Measurements from ENCODE around the gene LEAP2. TPM values are rescaled to one million over a fixed set of nuclear protein-coding genes. Genes with fewer than 3 reads are reported as not detected.

The LEAP2 gene
- total and polyA plus RNA-seq, 10 donors, result 1.9 to 6.1 (median 2.6) TPM

GRCh38 chr5:132886064-132886823, 12.8 kb downstream of the LEAP2 start:
- H3K4me3 ChIP-seq, result no peak overlapping the region
- DNase-seq, result no peak
- H3K4me1 ChIP-seq, result peaks cover 0 to 9% (median 2%) of the 10 kb centered on the region in 6 donors
- peaks cover 10 to 99% (median 83%) of the 10 kb centered on the region in 6 donors for H3K36me3 ChIP-seq
- WGBS, 5 donors, result 91 to 94% (median 92%) methylated on average over 11 of the region's 11 CpGs
- no peaks in the 10 kb centered on the region for H3K9me3 ChIP-seq
- H3K27ac ChIP-seq, result no peak overlapping the region
- no peaks in the 10 kb centered on the region for H3K27me3 ChIP-seq (replicated peaks in 1 of 7)
- TF ChIP-seq POLR2A (IDR thresholded peaks at IDR 0.05) (no peak), CTCF (IDR thresholded peaks at IDR 0.05 in 8 of 11, conservative IDR thresholded peaks at IDR 0.05 in 3 of 11) (no peak), POLR2AphosphoS5 (IDR thresholded peaks at IDR 0.05) (no peak)
- intact Hi-C loops (cut with DNase I; ENCODE audit: low total_unique reads), result no loop called here

GRCh38 chr5:132887283-132887682, 13.8 kb downstream of the LEAP2 start:
- H3K4me3 ChIP-seq, result no peak overlapping the region
- no peak for DNase-seq
- H3K27ac ChIP-seq, result no peak overlapping the region
- no peaks in the 10 kb centered on the region for H3K9me3 ChIP-seq
- WGBS, 5 donors, result 53 to 68% (median 62%) methylated on average over 1 of the region's 1 CpG
- intact Hi-C loops (cut with DNase I; ENCODE audit: low total_unique reads), result no loop called here
- no peak for TF ChIP-seq POLR2AphosphoS5 (IDR thresholded peaks at IDR 0.05)
- TF ChIP-seq CTCF (IDR thresholded peaks at IDR 0.05 in 8 of 11, conservative IDR thresholded peaks at IDR 0.05 in 3 of 11), result no peak
- no peak for TF ChIP-seq POLR2A (IDR thresholded peaks at IDR 0.05)
- H3K27me3 ChIP-seq (replicated peaks in 1 of 7), result no peaks in the 10 kb centered on the region
- H3K4me1 ChIP-seq, result peaks cover 0 to 9% (median 2%) of the 10 kb centered on the region in 6 donors
- H3K36me3 ChIP-seq, result peaks cover 12 to 99% (median 83%) of the 10 kb centered on the region in 6 donors

GRCh38 chr5:132889501-132889900, 16.0 kb downstream of the LEAP2 start:
- Histone ChIP-seq H3K4me1 (no peaks in the 10 kb centered on the region), H3K36me3 (peaks cover 13 to 100% (median 91%) of the 10 kb centered on the region in 6 donors), H3K27ac (no peak overlapping the region), H3K4me3 (no peak overlapping the region), H3K27me3 (replicated peaks in 1 of 7) (no peaks in the 10 kb centered on the region), H3K9me3 (no peaks in the 10 kb centered on the region)
- intact Hi-C loops (cut with DNase I; ENCODE audit: low total_unique reads), result no loop called here
- no peak for TF ChIP-seq POLR2A (IDR thresholded peaks at IDR 0.05)
- TF ChIP-seq POLR2AphosphoS5 (IDR thresholded peaks at IDR 0.05), result no peak
- no peak for TF ChIP-seq CTCF (IDR thresholded peaks at IDR 0.05 in 8 of 11, conservative IDR thresholded peaks at IDR 0.05 in 3 of 11)
- no peak for DNase-seq

GRCh38 chr5:132890817-132891216, 17.3 kb downstream of the LEAP2 start:
- Histone ChIP-seq H3K9me3 (no peaks in the 10 kb centered on the region), H3K27ac (no peak overlapping the region), H3K4me3 (no peak overlapping the region), H3K4me1 (no peaks in the 10 kb centered on the region), H3K27me3 (replicated peaks in 1 of 7) (no peaks in the 10 kb centered on the region), H3K36me3 (peaks cover 13 to 100% (median 91%) of the 10 kb centered on the region in 6 donors)
- 95 to 98% (median 96%) methylated on average over 4 of the region's 4 CpGs for WGBS, 5 donors
- DNase-seq, result no peak
- intact Hi-C loops (cut with DNase I; ENCODE audit: low total_unique reads), result no loop called here
- no peak for TF ChIP-seq POLR2AphosphoS5 (IDR thresholded peaks at IDR 0.05)
- TF ChIP-seq POLR2A (IDR thresholded peaks at IDR 0.05), result no peak
- no peak for TF ChIP-seq CTCF (IDR thresholded peaks at IDR 0.05 in 8 of 11, conservative IDR thresholded peaks at IDR 0.05 in 3 of 11)
